H9 (cell line): Measurements from ENCODE around the gene HDAC1. TPM values are rescaled to one million over a fixed set of nuclear protein-coding genes. Genes with fewer than 3 reads are reported as not detected.

Source experiments
- DNase-seq: peaks from one replicate; pipeline ENCODE4 v3.0.0-alpha.2; 2017
- H2AFZ ChIP-seq: one replicate; pipeline ENCODE4 v1.6.1; 2013; ENCODE audit warnings: mild to moderate bottlenecking, low read length, control low read depth, moderate library complexity
- H2AK5ac ChIP-seq: 2 replicates; pipeline ENCODE4 v1.6.1; 2013; ENCODE audit warnings: low read length, control low read depth, mixed read lengths; ENCODE audit not compliant: insufficient read length
- H2BK120ac ChIP-seq: one replicate; pipeline ENCODE4 v1.6.1; 2013; ENCODE audit warnings: low read depth, mild to moderate bottlenecking, low read length, control low read depth, inconsistent platforms; ENCODE audit not compliant: poor library complexity, severe bottlenecking
- H2BK12ac ChIP-seq: 2 replicates; pipeline ENCODE4 v1.6.1; 2013; ENCODE audit warnings: low read length, control low read depth, mixed read lengths, low read depth; ENCODE audit not compliant: insufficient read length
- H2BK15ac ChIP-seq: 2 replicates; pipeline ENCODE4 v1.6.1; 2013; ENCODE audit warnings: low read depth, low read length, control low read depth
- H2BK20ac ChIP-seq: one replicate; pipeline ENCODE4 v1.6.1; 2013; ENCODE audit warnings: low read depth, mild to moderate bottlenecking, low read length, control low read depth, inconsistent platforms; ENCODE audit not compliant: poor library complexity, severe bottlenecking
- H2BK5ac ChIP-seq: 2 replicates; pipeline ENCODE4 v1.6.1; 2013; ENCODE audit warnings: low read length, control low read depth, mixed read lengths; ENCODE audit not compliant: insufficient read length
- H3K14ac ChIP-seq: 2 replicates; pipeline ENCODE4 v1.6.1; 2013; ENCODE audit warnings: low read length, control low read depth; ENCODE audit not compliant: insufficient read depth
- H3K18ac ChIP-seq: 2 replicates; pipeline ENCODE4 v1.6.1; 2013; ENCODE audit warnings: low read depth, mild to moderate bottlenecking, mixed read lengths, low read length, control low read depth; ENCODE audit not compliant: insufficient read length
- H3K23ac ChIP-seq: 2 replicates; pipeline ENCODE4 v1.6.1; 2013; ENCODE audit warnings: low read length, control low read depth, mixed read lengths, low read depth; ENCODE audit not compliant: insufficient read length
- H3K23me2 ChIP-seq: 2 replicates; pipeline ENCODE4 v1.6.1; 2013; ENCODE audit warnings: low read depth, mild to moderate bottlenecking, mixed read lengths, low read length, control low read depth; ENCODE audit not compliant: insufficient read length, poor library complexity, severe bottlenecking
- H3K27ac ChIP-seq: 2 replicates; pipeline ENCODE4 v1.5.1; 2013; ENCODE audit warnings: low read length, control low read depth, mixed read lengths, low read depth; ENCODE audit not compliant: insufficient read length
- H3K27me3 ChIP-seq: 2 replicates; pipeline ENCODE4 v1.6.1; 2013; ENCODE audit warnings: low read length, control low read depth, inconsistent platforms; ENCODE audit not compliant: insufficient read depth
- H3K4ac ChIP-seq: 2 replicates; pipeline ENCODE4 v1.6.1; 2013; ENCODE audit warnings: low read depth, mild to moderate bottlenecking, control low read depth, inconsistent platforms, low read length, moderate library complexity
- H3K4me1 ChIP-seq: 2 replicates; pipeline ENCODE4 v1.6.1; 2013; ENCODE audit warnings: low read length, control low read depth, inconsistent platforms; ENCODE audit not compliant: insufficient read depth
- H3K4me2 ChIP-seq: 2 replicates; pipeline ENCODE4 v1.6.1; 2013; ENCODE audit warnings: low read length, control low read depth, mixed read lengths; ENCODE audit not compliant: insufficient read length, insufficient read depth
- H3K56ac ChIP-seq: 2 replicates; pipeline ENCODE4 v1.6.1; 2013; ENCODE audit warnings: low read depth, mild to moderate bottlenecking, mixed read lengths, low read length, control low read depth; ENCODE audit not compliant: insufficient read length
- H3K79me1 ChIP-seq: 2 replicates; pipeline ENCODE4 v1.6.1; 2013; ENCODE audit warnings: low read depth, mild to moderate bottlenecking, moderate library complexity, low read length, control low read depth, inconsistent platforms; ENCODE audit not compliant: insufficient read depth, poor library complexity, severe bottlenecking
- H3K79me2 ChIP-seq: 2 replicates; pipeline ENCODE4 v1.6.1; 2013; ENCODE audit warnings: low read length, control low read depth, inconsistent platforms; ENCODE audit not compliant: insufficient read depth
- H3K9ac ChIP-seq: 2 replicates; pipeline ENCODE4 v1.6.1; 2013; ENCODE audit warnings: low read length, control low read depth, mixed read lengths; ENCODE audit not compliant: insufficient read length; ENCODE audit errors: extremely low read depth
- H3K9me3 ChIP-seq: one replicate; pipeline ENCODE4 v1.6.1; 2013; ENCODE audit warnings: low read depth, low read length, inconsistent platforms; ENCODE audit not compliant: control insufficient read depth
- H3T11ph ChIP-seq: one replicate; pipeline ENCODE4 v1.6.1; 2013; ENCODE audit warnings: mild to moderate bottlenecking, low read length, control low read depth, inconsistent platforms
- H4K20me1 ChIP-seq: one replicate; pipeline ENCODE4 v1.6.1; 2013; ENCODE audit not compliant: control insufficient read depth, insufficient read length, insufficient read depth
- H4K5ac ChIP-seq: 2 replicates; pipeline ENCODE4 v1.6.1; 2013; ENCODE audit warnings: low read depth, mild to moderate bottlenecking, mixed read lengths, low read length, control low read depth; ENCODE audit not compliant: insufficient read length
- H4K8ac ChIP-seq: replicated peaks from 2 replicates; pipeline ENCODE4 v1.6.1; 2013; ENCODE audit warnings: low read length, control low read depth, mixed read lengths, low read depth; ENCODE audit not compliant: insufficient read length
- H4K91ac ChIP-seq: 2 replicates; pipeline ENCODE4 v1.6.1; 2013; ENCODE audit warnings: low read depth, mild to moderate bottlenecking, moderate library complexity, mixed read lengths, low read length, control low read depth; ENCODE audit not compliant: insufficient read length
- H3K27ac Mint-ChIP-seq, 3 experiments: 2 replicates in 2 of 3; 3 replicates in 1 of 3; pipeline ENCODE4 v1.8.0; 2020 to 2021; ENCODE audit warnings: mixed read lengths in 3 of 3, mild to moderate bottlenecking in 1 of 3, moderate library complexity in 1 of 3
- H3K27me3 Mint-ChIP-seq: 2 replicates; pipeline ENCODE4 v1.8.0; 2021; ENCODE audit warnings: low read depth, mild to moderate bottlenecking, moderate library complexity, mixed read lengths
- H3K36me3 Mint-ChIP-seq, 3 experiments: 2 replicates in 2 of 3; 3 replicates in 1 of 3; pipeline ENCODE4 v1.8.0; 2020 to 2021; ENCODE audit warnings: low read depth in 3 of 3, mixed read lengths in 3 of 3; ENCODE audit not compliant: insufficient read depth in 1 of 3
- H3K4me1 Mint-ChIP-seq, 2 experiments: 2 replicates each; pipeline ENCODE4 v1.8.0; 2020; ENCODE audit warnings: mixed read lengths in 2 of 2
- H3K4me3 Mint-ChIP-seq, 2 experiments: 2 replicates in 1 of 2; 3 replicates in 1 of 2; pipeline ENCODE4 v1.8.0; 2020 to 2021; ENCODE audit warnings: mild to moderate bottlenecking in 2 of 2, mixed read lengths in 2 of 2, moderate library complexity in 1 of 2
- H3K9me3 Mint-ChIP-seq, 2 experiments: 2 replicates in 1 of 2; 3 replicates in 1 of 2; pipeline ENCODE4 v1.8.0; 2020; ENCODE audit warnings: mild to moderate bottlenecking in 2 of 2, mixed read lengths in 2 of 2, moderate library complexity in 1 of 2
- CTCF ChIP-seq: fragments of 200-600 bp; sonication (generic); conservative IDR thresholded peaks from 3 replicates; pipeline ENCODE4 v1.8.0; 2021; ENCODE audit warnings: antibody characterized with exemption, mild to moderate bottlenecking
- WGBS: extraction: QIAGEN DNeasy Blood & Tissue Kit; methylation state at CpG from one replicate; pipeline ENCODE4 v1.1.7; 2013; ENCODE audit warnings: missing lambda C conversion rate, low lambda C conversion rate, mixed read lengths; ENCODE audit not compliant: insufficient read length; ENCODE audit errors: extremely low coverage; 5-methylcytosine and 5-hydroxymethylcytosine counted together
- total RNA-seq: library from RNA; stranded (reverse); gene quantifications from 2 replicates; pipeline ENCODE4 v1.2.1, GENCODE V29; 2021

Gene HDAC1
- total RNA-seq, 1 experiment from 2014 or later: 162 TPM

- no peak overlapping the region for H4K8ac ChIP-seq
- no CpG with 5 or more reads among the region's 9 CpGs for WGBS
- H3K27me3 Mint-ChIP-seq: peaks cover 50% of the 10 kb centered on the region
Measured at GRCh38 chr1:32346532-32347157, 54.8 kb downstream of the HDAC1 start.

More at GRCh38 chr1:32346532-32347157, 54.8 kb downstream of the HDAC1 start:
- no peak overlapping the region; the same call in 1 of the 2 replicates for H2BK15ac ChIP-seq
- H2BK20ac ChIP-seq: no peak overlapping the region
- DNase-seq: no peak
- H3K4ac ChIP-seq: no peak overlapping the region
- no peak overlapping the region for H3K27ac ChIP-seq
- no peak overlapping the region for H4K91ac ChIP-seq
- H3K79me1 ChIP-seq: no peaks in the 10 kb centered on the region
- H3K23ac ChIP-seq: no peak overlapping the region
- no peak overlapping the region for H3K18ac ChIP-seq
- H3K14ac ChIP-seq: no peak overlapping the region
- no peak overlapping the region for H3K4me3 Mint-ChIP-seq
- no peaks in the 10 kb centered on the region for H4K20me1 ChIP-seq
- H3K79me2 ChIP-seq: no peaks in the 10 kb centered on the region
- H3K23me2 ChIP-seq: peaks cover 1% of the 10 kb centered on the region
- H3K9me3 ChIP-seq: no peaks in the 10 kb centered on the region
- no peak for TF ChIP-seq CTCF
- H3K36me3 Mint-ChIP-seq: peaks cover 6% of the 10 kb centered on the region in 3 experiments
- H3K4me1 Mint-ChIP-seq: peaks cover 4 to 11% of the 10 kb centered on the region in 2 experiments; a peak in 3 of 4 replicates
- H3K27me3 ChIP-seq: peaks cover 3% of the 10 kb centered on the region; the same call in 1 of the 2 replicates
- no peak overlapping the region for H3K4me2 ChIP-seq
- no peak overlapping the region for H2BK120ac ChIP-seq
- H2BK12ac ChIP-seq: no peak overlapping the region
- no peak overlapping the region for H4K5ac ChIP-seq
- H2AFZ ChIP-seq: no peak overlapping the region
- no peak overlapping the region for H3K27ac Mint-ChIP-seq
- no peaks in the 10 kb centered on the region for H3K4me1 ChIP-seq
- H3K56ac ChIP-seq: no peak overlapping the region
- H3T11ph ChIP-seq: no peak overlapping the region
- no peak overlapping the region for H3K9ac ChIP-seq
- no peak overlapping the region for H2AK5ac ChIP-seq
- H2BK5ac ChIP-seq: no peak overlapping the region
- peaks cover 9 to 10% of the 10 kb centered on the region in 2 experiments for H3K9me3 Mint-ChIP-seq
